Activated T-helper 1 cell treated with Interleukin-2 at 50 U/mL for 16 hours (primary cell): ENCODE data around the gene KRTAP5-11.
"Not testable (repeated sequence)": the region's sequence is repeated elsewhere in the genome, so short reads cannot be mapped to it uniquely, and the experiment has no call there.

ENCODE experiments used
- DNase-seq: peaks from one replicate; pipeline ENCODE4 v3.0.0-alpha.2; 2020; ENCODE audit warnings: low read depth

KRTAP5-11 gene

GRCh38 chr11:71580057-71581003 lies 2.3 kb downstream of the KRTAP5-11 start:
- no peak for DNase-seq

- not testable (repeated sequence) for DNase-seq
These were observed 3.2 kb downstream of the KRTAP5-11 start for GRCh38 chr11:71579513-71579912.

GRCh38 chr11:71577469-71578004 lies 5.1 kb downstream of the KRTAP5-11 start:
- no peak for DNase-seq

GRCh38 chr11:71576688-71577465 lies 5.8 kb downstream of the KRTAP5-11 start:
- not testable (repeated sequence) for DNase-seq

DNA sequence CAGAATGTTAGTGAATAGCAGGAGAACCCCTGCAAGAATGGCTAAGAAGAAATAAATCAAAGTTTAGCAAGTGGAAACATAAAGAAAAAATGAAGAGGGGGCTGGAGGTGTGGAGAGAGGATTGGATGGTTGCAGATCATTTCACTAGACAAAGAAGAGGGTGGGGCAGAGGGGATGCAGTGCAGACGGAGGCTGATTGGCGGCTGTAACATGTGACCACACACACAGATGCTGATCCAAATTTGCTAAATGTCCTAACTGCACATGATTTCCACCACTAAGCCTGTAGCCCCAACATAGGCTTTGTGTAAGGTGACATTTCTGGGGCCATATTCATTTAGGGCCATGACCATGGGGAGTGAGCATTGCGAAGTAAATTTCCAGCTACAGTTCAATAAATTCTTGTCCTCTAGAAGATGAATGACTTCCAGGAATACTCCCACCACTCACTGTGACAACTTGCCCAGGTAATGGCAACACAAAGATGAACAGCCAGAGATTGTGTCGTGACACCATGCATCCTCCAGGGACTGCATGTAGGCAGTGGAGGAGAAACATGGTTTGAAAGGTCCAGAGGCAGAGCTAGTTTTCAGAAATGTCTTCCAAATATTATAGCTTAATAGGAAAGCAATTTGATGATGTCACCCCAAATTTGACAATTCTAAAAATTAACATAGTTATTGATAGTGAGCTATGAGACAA lies 6.8 kb downstream of the KRTAP5-11 start:
- no peak for DNase-seq

DNA sequence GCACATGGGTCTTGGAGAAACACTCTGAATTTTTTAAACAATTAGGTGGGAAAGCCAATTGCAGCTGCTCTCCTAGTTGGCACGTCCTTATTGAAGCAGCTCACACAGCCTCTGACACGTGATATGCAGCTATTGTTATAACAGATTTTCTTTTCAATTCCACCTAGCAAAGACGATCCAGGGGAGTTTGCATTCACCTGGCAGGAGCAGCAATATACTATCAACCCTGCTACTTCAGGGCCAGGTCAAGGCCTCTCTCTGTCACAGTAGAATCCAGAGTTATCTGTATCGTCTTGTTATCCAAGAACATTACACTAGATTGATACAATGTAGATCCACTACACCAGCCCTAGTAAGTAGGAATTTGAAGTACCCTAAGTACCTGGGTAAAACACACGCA lies 8.3 kb downstream of the KRTAP5-11 start:
- no peak for DNase-seq

DNA sequence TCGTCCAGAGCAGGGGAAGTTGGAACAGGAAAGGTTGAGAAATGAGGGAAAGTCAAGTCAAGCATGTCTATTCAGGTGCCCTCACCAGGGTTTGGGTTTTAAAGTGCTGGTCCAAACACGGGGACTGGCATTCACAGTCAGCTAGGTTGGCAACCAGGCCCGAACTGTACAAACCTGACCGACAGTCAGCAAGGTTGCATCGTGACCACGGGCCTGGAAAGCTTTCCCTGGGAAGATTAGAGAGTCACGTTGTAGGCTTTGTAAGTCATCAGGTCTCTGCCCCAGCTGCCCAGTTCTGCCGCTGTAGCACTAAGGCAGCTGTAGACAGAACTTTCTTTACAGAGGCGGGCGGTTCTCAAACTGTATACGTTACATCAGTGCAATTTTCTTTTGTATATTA lies 9.9 kb downstream of the KRTAP5-11 start:
- no peak for DNase-seq

GRCh38 chr11:71571101-71571850 lies 11.4 kb downstream of the KRTAP5-11 start:
- not testable (repeated sequence) for DNase-seq

DNA sequence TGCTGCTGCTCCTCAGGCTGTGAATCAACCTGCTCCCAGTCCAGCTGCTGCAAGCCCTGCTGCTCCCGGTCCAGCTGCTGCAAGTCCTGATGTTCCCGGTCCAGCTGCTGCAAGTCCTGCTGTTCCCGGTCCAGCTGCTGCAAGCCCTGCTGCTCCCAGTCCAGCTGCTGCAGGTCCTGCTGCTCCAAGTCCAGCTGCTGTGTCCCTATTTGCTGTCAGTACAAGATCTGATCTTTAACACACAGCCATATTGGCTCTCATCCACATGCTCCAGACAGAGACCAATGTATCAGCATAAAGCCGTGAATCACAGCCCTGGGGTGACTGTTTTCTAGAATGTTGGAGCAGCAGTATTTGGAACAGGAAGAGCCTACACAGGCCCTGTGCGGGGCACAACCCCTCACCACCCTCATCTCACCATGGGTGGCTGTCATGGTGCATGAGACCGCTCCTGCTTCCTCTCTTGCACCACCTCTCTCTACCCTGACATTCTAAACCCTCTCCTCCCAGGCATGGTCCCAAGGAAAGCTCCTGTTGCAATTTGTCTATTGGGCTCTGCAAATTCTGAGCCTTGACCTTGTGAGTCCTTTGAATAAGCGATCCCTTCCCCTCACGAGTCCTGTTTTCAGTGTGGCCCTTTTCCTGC lies 13.8 kb downstream of the KRTAP5-11 start:
- DNase-seq: no peak

DNA sequence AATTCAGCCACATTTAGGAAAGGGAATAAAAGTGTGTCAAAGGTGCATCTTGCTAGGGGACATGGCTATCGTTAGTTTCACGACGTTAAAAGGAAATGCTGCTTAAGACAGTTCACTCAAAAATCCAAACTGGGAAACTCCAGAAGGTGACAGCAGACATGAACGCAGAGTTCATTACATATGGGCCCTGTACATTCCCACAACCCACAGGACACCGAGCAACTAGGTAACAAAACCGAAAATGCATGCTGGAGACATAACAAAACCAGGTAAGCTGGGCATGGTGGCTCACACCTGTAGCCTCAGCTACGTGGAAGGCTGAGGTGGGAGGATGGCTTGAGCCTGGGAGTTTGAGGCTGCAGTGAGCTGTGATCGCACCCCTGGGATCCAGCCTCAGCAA lies 15.0 kb downstream of the KRTAP5-11 start:
- not testable (repeated sequence) for DNase-seq

GRCh38 chr11:71566626-71567599 lies 15.8 kb downstream of the KRTAP5-11 start:
- DNase-seq: not testable (repeated sequence)

- DNase-seq: no peak
These were observed 16.5 kb downstream of the KRTAP5-11 start for GRCh38 chr11:71566081-71566620.

DNA sequence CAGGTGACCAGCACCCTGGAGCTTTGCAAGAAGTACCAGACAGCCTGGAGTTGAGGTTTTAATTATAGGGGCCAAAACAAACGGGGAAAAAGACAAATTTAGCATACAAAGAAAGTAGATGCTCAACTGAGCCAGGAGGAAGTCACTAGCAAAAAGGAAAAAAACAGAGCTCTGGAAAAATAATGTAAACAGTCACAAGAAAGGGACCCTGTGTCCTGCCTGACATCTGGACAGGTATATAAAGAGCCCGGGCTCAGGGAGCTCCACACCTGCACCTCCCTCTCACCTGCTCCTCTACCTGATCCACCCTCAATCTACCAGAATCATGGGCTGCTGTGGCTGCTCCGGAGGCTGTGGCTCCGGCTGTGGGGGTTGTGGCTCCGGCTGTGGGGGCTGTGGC lies 17.4 kb downstream of the KRTAP5-11 start, which contains the start of gene KRTAP5-10:
Gene KRTAP5-10, plus strand, starts transcription at position 301 of the 400 bp plus-strand sequence. Its CDS starts 25 bp downstream, at position 326.
- no peak for DNase-seq

DNA sequence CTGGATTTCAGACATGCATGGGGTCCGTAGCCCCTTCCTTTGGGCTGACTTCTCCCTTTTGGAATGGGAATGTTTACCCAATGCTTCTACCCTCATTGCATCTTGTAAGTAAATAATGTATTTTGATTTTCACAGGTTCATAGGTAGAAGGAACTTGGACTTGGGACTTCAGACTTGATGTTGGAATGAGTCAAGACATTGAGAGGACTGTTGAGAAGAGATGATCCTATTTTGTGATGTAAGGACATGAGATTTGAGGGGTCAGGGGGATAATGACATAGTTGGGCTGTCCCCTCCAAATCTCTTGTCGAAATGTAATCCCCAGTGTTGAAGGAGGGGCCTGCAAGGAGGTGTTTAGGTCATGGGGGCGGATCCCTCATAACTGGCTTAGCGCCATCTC lies 18.2 kb downstream of the KRTAP5-11 start:
- DNase-seq: no peak

DNA sequence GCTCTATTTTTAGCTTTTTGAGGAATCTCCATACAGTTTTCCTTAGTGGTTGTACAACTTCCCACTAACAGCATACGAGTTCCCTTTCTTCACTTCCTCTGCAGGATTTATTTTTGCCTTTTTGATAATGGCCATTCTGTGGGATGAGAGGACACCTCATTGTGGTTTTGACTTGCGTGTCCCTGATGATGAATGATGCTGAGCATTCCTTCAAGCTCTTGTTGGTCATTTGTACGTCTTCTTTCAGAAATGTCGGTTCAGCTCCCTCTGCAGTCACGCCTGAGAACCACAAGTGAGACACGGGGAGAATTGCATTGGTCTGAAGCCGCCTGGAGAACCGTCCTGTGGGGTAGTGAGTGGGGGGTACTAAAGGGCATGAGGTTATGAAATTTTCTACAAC lies 19.3 kb downstream of the KRTAP5-11 start:
- no peak for DNase-seq

DNA sequence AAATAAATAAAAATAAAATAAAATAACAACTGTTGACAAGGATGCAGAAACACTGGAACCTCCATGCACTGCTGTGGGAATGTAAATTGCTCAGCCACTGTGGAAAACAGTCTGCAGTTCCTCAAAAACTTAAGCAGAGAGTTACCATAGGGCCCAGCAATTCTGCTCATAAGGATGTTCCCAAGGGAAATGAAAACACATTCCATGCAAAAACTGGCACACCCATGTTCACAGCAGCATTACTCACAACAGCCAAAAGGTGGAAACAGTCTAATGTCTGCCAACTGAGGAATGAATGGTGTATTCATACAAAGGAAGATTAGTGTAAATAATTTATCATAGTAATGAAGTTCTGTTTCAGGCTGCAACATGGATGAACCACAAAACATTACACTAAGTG lies 20.6 kb downstream of the KRTAP5-11 start:
- DNase-seq: no peak

- no peak for DNase-seq
These were observed 23.7 kb downstream of the KRTAP5-11 start for GRCh38 chr11:71558996-71559395.

GRCh38 chr11:71557257-71557656 lies 25.4 kb downstream of the KRTAP5-11 start:
- DNase-seq: no peak

- no peak for DNase-seq
These were observed 26.7 kb downstream of the KRTAP5-11 start for GRCh38 chr11:71556018-71556417.
